PC-9 (cell line): ENCODE data around the gene F7. TPM values are rescaled to one million over a fixed set of nuclear protein-coding genes. Genes with fewer than 3 reads are reported as not detected.
"Not testable (repeated sequence)": the region's sequence is repeated elsewhere in the genome, so short reads cannot be mapped to it uniquely, and the experiment has no call there.

Experiments used
- BruUV-seq: library from RNA; stranded (reverse); fragments of 400-500 nt; replicated peaks from 2 replicates; lab custom pipeline; 2021; lab: Mats Ljungman, UMichigan
- CTCF ChIA-PET: fragments of 300-600 bp; sonication (Branson Sonifier 250); formaldehyde crosslinking; loops from one replicate; lab custom pipeline; 2022; ENCODE audit warnings: antibody characterized with exemption; lab: Charles Lee
- POLR2A ChIA-PET: fragments of 300-600 bp; sonication (Branson Sonifier 250); formaldehyde crosslinking; loops from one replicate; lab custom pipeline; 2022; ENCODE audit warnings: antibody characterized with exemption; ENCODE audit not compliant: unreplicated experiment; lab: Charles Lee
- DNase-seq, 2 experiments: peaks; one replicate each; pipeline versions ENCODE4 v3.0.0 to v3.0.0-alpha.2; 2015 to 2022; ENCODE audit warnings: mixed read lengths in 1 of 2
- H2AFZ ChIP-seq: fragments of 200-600 bp; sonication (generic); 2 replicates; pipeline ENCODE4 v1.8.1; 2017; ENCODE audit warnings: antibody characterized with exemption
- H3F3A ChIP-seq: fragments of 200-600 bp; sonication (generic); 2 replicates; pipeline ENCODE4 v1.8.1; 2017; ENCODE audit warnings: antibody characterized with exemption, mild to moderate bottlenecking, low read depth; ENCODE audit not compliant: insufficient read depth
- H3K27ac ChIP-seq: fragments of 200-600 bp; sonication (generic); 2 replicates; pipeline ENCODE4 v1.6.1; 2016; ENCODE audit warnings: mixed run types
- H3K27me3 ChIP-seq: fragments of 200-600 bp; sonication (generic); 2 replicates; pipeline ENCODE4 v1.6.1; 2016; ENCODE audit warnings: low read depth, mixed run types; ENCODE audit not compliant: insufficient read depth
- H3K36me3 ChIP-seq: fragments of 200-600 bp; sonication (generic); 2 replicates; pipeline ENCODE4 v1.6.1; 2016; ENCODE audit warnings: low read depth, mixed run types
- H3K4me1 ChIP-seq: fragments of 200-600 bp; sonication (generic); replicated peaks from 2 replicates; pipeline ENCODE4 v1.6.1; 2016; ENCODE audit warnings: mixed run types; ENCODE audit not compliant: insufficient read depth
- H3K4me2 ChIP-seq: fragments of 200-600 bp; sonication (generic); 2 replicates; pipeline ENCODE4 v1.6.1; 2017; ENCODE audit warnings: mixed run types
- H3K4me3 ChIP-seq: fragments of 200-600 bp; sonication (generic); 2 replicates; pipeline ENCODE4 v1.6.1; 2016; ENCODE audit warnings: mixed run types
- H3K79me2 ChIP-seq: fragments of 200-600 bp; sonication (generic); 2 replicates; pipeline ENCODE4 v1.6.1; 2017; ENCODE audit warnings: low read depth, mixed run types
- H3K9me2 ChIP-seq: fragments of 200-600 bp; sonication (generic); 2 replicates; pipeline ENCODE4 v1.8.1; 2017; ENCODE audit warnings: mild to moderate bottlenecking; ENCODE audit not compliant: insufficient read depth
- H3K9me3 ChIP-seq: fragments of 200-600 bp; sonication (generic); 2 replicates; pipeline ENCODE4 v1.8.1; 2016; ENCODE audit warnings: low read depth; ENCODE audit not compliant: insufficient read depth
- H4K20me1 ChIP-seq: fragments of 200-600 bp; sonication (generic); 2 replicates; pipeline ENCODE4 v1.8.1; 2017; ENCODE audit not compliant: insufficient read depth
- CTCF ChIP-seq: fragments of 200-600 bp; sonication (generic); conservative IDR thresholded peaks from 2 replicates; pipeline ENCODE4 v1.6.1; 2017; ENCODE audit warnings: mixed run types, antibody characterized with exemption, mild to moderate bottlenecking, moderate library complexity
- EZH2 ChIP-seq: fragments of 200-600 bp; sonication (generic); IDR thresholded peaks from 2 replicates; pipeline ENCODE4 v1.8.0; 2017; ENCODE audit warnings: antibody characterized with exemption, low read depth
- intact Hi-C: fragments of 100-400 bp; cut with micrococcal nuclease; formaldehyde crosslinking; loops from one replicate; pipeline ENCODE4 v1.10.0; 2022; ENCODE audit not compliant: unreplicated experiment
- total RNA-seq: library from RNA; stranded (reverse); gene quantifications from 2 replicates; pipeline ENCODE4 v1.2.3, GENCODE V29; 2021

The F7 gene
- total RNA-seq, 1 experiment from 2014 or later, result not detected

- Histone ChIP-seq H3K36me3 (no peaks in the 10 kb centered on the region), H3K79me2 (no peaks in the 10 kb centered on the region), H4K20me1 (no peaks in the 10 kb centered on the region), H3F3A (peaks cover 1% of the 10 kb centered on the region), H2AFZ (no peak overlapping the region), H3K27ac (no peak overlapping the region), H3K9me2 (no peaks in the 10 kb centered on the region), H3K4me1 (no peaks in the 10 kb centered on the region), H3K9me3 (no peaks in the 10 kb centered on the region), H3K27me3 (no peaks in the 10 kb centered on the region), H3K4me3 (no peak overlapping the region), H3K4me2 (no peak overlapping the region)
- TF ChIP-seq CTCF (no peak), EZH2 (no peak)
- DNase-seq, result no peak
- no TSS peak for BruUV-seq
- intact Hi-C loops, result no loop called here
- ChIA-PET CTCF (interaction anchor here (0.9 kb wide), 1 partner anchor 24 kb away, joined by 4 read pairs; no protein-coding TSS in a partner anchor), POLR2A (no interaction called here)
Observed at GRCh38 chr13:113099142-113099541, 6.4 kb upstream of the F7 start.

GRCh38 chr13:113102302-113102701 lies 3.3 kb upstream of the F7 start:
- H3K27me3 ChIP-seq, intact Hi-C loops, H3K36me3 ChIP-seq, H3K27ac ChIP-seq, DNase-seq, H2AFZ ChIP-seq, POLR2A ChIA-PET, H4K20me1 ChIP-seq, H3K4me1 ChIP-seq, H3K9me2 ChIP-seq, BruUV-seq, H3K9me3 ChIP-seq, H3K4me2 ChIP-seq, CTCF ChIA-PET, H3K4me3 ChIP-seq, H3K79me2 ChIP-seq: not testable (repeated sequence)
- peaks cover 19% of the 10 kb centered on the region for H3F3A ChIP-seq

GRCh38 chr13:113102727-113103126 lies 2.9 kb upstream of the F7 start:
- no peak overlapping the region for H2AFZ ChIP-seq
- H3K4me1 ChIP-seq, result peaks cover 8% of the 10 kb centered on the region
- H3K27me3 ChIP-seq, result no peaks in the 10 kb centered on the region
- H3K36me3 ChIP-seq, result no peaks in the 10 kb centered on the region
- H3K4me2 ChIP-seq, result no peak overlapping the region
- TF ChIP-seq CTCF (no peak), EZH2 (no peak)
- ChIA-PET POLR2A (interaction anchor here (0.6 kb wide), 1 partner anchor 744 kb away, joined by 3 read pairs; no protein-coding TSS in a partner anchor), CTCF (no interaction called here)
- H3K9me3 ChIP-seq, result no peaks in the 10 kb centered on the region
- no peak overlapping the region for H3K27ac ChIP-seq
- intact Hi-C loops, result no loop called here
- H3K4me3 ChIP-seq, result no peak overlapping the region
- DNase-seq, result no peak
- no peaks in the 10 kb centered on the region for H3K79me2 ChIP-seq
- H4K20me1 ChIP-seq, result no peaks in the 10 kb centered on the region; the same call in 1 of the 2 replicates
- H3F3A ChIP-seq, result peaks cover 19% of the 10 kb centered on the region
- no TSS peak for BruUV-seq
- no peaks in the 10 kb centered on the region for H3K9me2 ChIP-seq

- Histone ChIP-seq H3K9me3 (no peaks in the 10 kb centered on the region), H3K79me2 (no peaks in the 10 kb centered on the region), H2AFZ (no peak overlapping the region), H3K27me3 (no peaks in the 10 kb centered on the region), H3K9me2 (no peaks in the 10 kb centered on the region), H3K4me2 (no peak overlapping the region), H3K4me3 (no peak overlapping the region), H3K36me3 (no peaks in the 10 kb centered on the region), H3K4me1 (peaks cover 8% of the 10 kb centered on the region), H3K27ac (no peak overlapping the region), H3F3A (peaks cover 19% of the 10 kb centered on the region), H4K20me1 (no peaks in the 10 kb centered on the region; the same call in 1 of the 2 replicates)
- ChIA-PET POLR2A (no interaction called here), CTCF (no interaction called here)
- TF ChIP-seq EZH2 (no peak), CTCF (no peak)
- no peak for DNase-seq
- BruUV-seq, result no TSS peak
- intact Hi-C loops, result no loop called here
Observed at GRCh38 chr13:113103646-113104045, 1.9 kb upstream of the F7 start.
